CD8-positive, alpha-beta memory T cell (primary cell): ENCODE data around the gene XRCC5. TPM values are rescaled to one million over a fixed set of nuclear protein-coding genes. Genes with fewer than 3 reads are reported as not detected.

Source experiments
- CTCF ChIA-PET: fragments of 350-600 bp; sonication (Branson Sonifier 250); formaldehyde crosslinking; loops from one replicate; lab custom pipeline; 2021; ENCODE audit warnings: antibody characterized with exemption; lab: Charles Lee
- POLR2A ChIA-PET: fragments of 350-600 bp; sonication (Branson Sonifier 250); formaldehyde crosslinking; loops from one replicate; lab custom pipeline; 2021; ENCODE audit warnings: antibody characterized with exemption; lab: Charles Lee
- DNase-seq, 5 donors: peaks; one replicate each; pipeline versions ENCODE4 v3.0.0 to v3.0.0-alpha.2; 2020 to 2022; ENCODE audit warnings: mixed read lengths in 1 of 5
- H3K27ac ChIP-seq: one replicate; pipeline ENCODE4 v1.7.0; 2013; ENCODE audit warnings: low read depth, mild to moderate bottlenecking, low read length, moderate library complexity
- H3K27me3 ChIP-seq: 2 replicates; pipeline ENCODE4 v1.7.0; 2013; ENCODE audit warnings: low read length, mild to moderate bottlenecking; ENCODE audit not compliant: insufficient read depth, poor library complexity, severe bottlenecking
- H3K36me3 ChIP-seq: 2 replicates; pipeline ENCODE4 v1.7.0; 2013; ENCODE audit warnings: mild to moderate bottlenecking, low read length, moderate library complexity; ENCODE audit not compliant: insufficient read depth
- H3K4me1 ChIP-seq: 2 replicates; pipeline ENCODE4 v1.7.0; 2013; ENCODE audit warnings: mild to moderate bottlenecking, low read length, moderate library complexity; ENCODE audit not compliant: insufficient read depth
- H3K4me3 ChIP-seq: 2 replicates; pipeline ENCODE4 v1.7.0; 2013; ENCODE audit warnings: mild to moderate bottlenecking, low read length
- H3K9me3 ChIP-seq: 2 replicates; pipeline ENCODE4 v1.7.0; 2013; ENCODE audit warnings: mild to moderate bottlenecking, low read length
- H3K27ac Mint-ChIP-seq, 8 donors: one replicate each; pipeline ENCODE4 v1.8.0; 2020 to 2021; ENCODE audit warnings: mixed read lengths in 8 of 8, mild to moderate bottlenecking in 6 of 8, inconsistent platforms in 3 of 8, moderate library complexity in 3 of 8
- H3K27me3 Mint-ChIP-seq, 2 donors: one replicate each; pipeline ENCODE4 v1.8.0; 2020 to 2021; ENCODE audit warnings: mixed read lengths in 2 of 2, mild to moderate bottlenecking in 1 of 2, moderate library complexity in 1 of 2
- H3K36me3 Mint-ChIP-seq, 3 donors: one replicate each; pipeline ENCODE4 v1.8.0; 2020 to 2021; ENCODE audit warnings: mixed read lengths in 3 of 3, inconsistent platforms in 1 of 3, mild to moderate bottlenecking in 1 of 3
- H3K4me1 Mint-ChIP-seq, 3 donors: one replicate each; pipeline ENCODE4 v1.8.0; 2020 to 2021; ENCODE audit warnings: mixed read lengths in 3 of 3, inconsistent platforms in 1 of 3, mild to moderate bottlenecking in 1 of 3
- H3K4me3 Mint-ChIP-seq, 7 donors: one replicate each; pipeline ENCODE4 v1.8.0; 2020 to 2021; ENCODE audit warnings: mixed read lengths in 7 of 7, mild to moderate bottlenecking in 6 of 7, moderate library complexity in 4 of 7, inconsistent platforms in 2 of 7
- H3K9me3 Mint-ChIP-seq, 5 donors: one replicate each; pipeline ENCODE4 v1.8.0; 2020 to 2022; ENCODE audit warnings: mixed read lengths in 5 of 5, mild to moderate bottlenecking in 3 of 5, moderate library complexity in 2 of 5, inconsistent platforms in 1 of 5
- polyA plus RNA-seq: library from polyadenylated mRNA; unstranded; fragments of 300-500 nt; fragmentation: Illumina TruSeq; gene quantifications from one replicate; pipeline ENCODE4 v1.2.3, GENCODE V29; 2021
- total RNA-seq, 2 experiments: library from RNA; stranded (reverse); gene quantifications; one replicate each; pipeline ENCODE4 v1.2.3, GENCODE V29; 2021

Gene XRCC5
- total and polyA plus RNA-seq, 3 experiments from 2014 or later, result 306 to 643 (median 612) TPM

DNA sequence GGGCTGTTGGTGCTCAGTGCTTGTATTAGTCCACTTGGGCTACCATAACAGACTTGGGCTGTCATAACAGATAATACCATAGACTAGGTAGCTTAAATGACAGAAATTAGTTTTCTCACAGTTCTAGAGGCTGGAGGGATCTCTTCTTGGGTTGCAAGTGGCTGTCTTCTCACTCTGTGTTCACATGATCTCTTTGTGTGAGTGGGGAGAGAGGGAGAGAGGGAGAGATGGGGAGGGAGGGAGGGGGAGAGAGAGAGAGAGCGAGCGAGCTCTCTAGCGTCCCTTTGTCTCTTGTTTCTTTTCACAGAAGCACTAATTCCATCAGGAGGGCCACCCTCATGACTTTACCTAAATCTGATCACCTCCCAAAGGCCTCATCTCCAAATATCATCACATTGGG lies 4.5 kb upstream of the XRCC5 start:
- H3K4me1 ChIP-seq, result peaks cover 7% of the 10 kb centered on the region
- CTCF ChIA-PET, result no interaction called here
- no peaks in the 10 kb centered on the region for H3K9me3 ChIP-seq
- no peak overlapping the region for H3K4me3 Mint-ChIP-seq
- H3K9me3 Mint-ChIP-seq, result no peaks in the 10 kb centered on the region
- peaks cover 10 to 16% (median 16%) of the 10 kb centered on the region in 3 donors for H3K4me1 Mint-ChIP-seq
- POLR2A ChIA-PET, result no interaction called here
- DNase-seq, result no peak
- peaks cover 0 to 6% of the 10 kb centered on the region in 2 donors for H3K27me3 Mint-ChIP-seq
- H3K27ac Mint-ChIP-seq, result no peak overlapping the region
- H3K27me3 ChIP-seq, result no peaks in the 10 kb centered on the region
- H3K36me3 ChIP-seq, result no peaks in the 10 kb centered on the region
- no peak overlapping the region for H3K27ac ChIP-seq
- H3K36me3 Mint-ChIP-seq, result peaks cover 0 to 14% (median 14%) of the 10 kb centered on the region in 3 donors
- H3K4me3 ChIP-seq, result no peak overlapping the region

DNA sequence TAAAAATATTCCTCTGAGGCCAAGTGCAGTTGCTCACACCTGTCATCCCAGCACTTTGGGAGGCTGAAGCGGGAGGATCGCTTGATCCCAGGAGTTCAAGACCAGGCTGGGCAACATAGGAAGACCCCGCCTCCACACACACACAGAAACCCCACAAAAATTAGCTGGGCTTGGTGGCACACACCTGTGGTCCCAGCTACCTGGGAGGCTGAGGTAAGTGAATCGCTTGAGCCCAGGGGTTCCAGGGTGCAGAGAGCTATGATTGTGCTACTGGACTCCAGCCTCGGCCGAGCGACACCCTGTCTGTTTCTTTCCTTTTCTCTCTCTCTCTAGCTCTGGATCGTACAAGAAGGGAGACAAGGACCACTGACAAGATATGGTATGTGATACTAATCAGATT lies 1.8 kb upstream of the XRCC5 start:
- no peaks in the 10 kb centered on the region for H3K9me3 Mint-ChIP-seq
- H3K27ac Mint-ChIP-seq, result peak overlapping the region in 4 of 8 donors; percentile 18 to 98 (median 40)
- ChIA-PET POLR2A (interaction anchor here (1.0 kb wide), 1 partner anchor 24 kb away, joined by 4 read pairs; no protein-coding TSS in a partner anchor), CTCF (interaction anchor here (1.4 to 4.7 kb wide), 2 partner anchors 48 to 73 kb away, joined by 5 to 27 read pairs; no protein-coding TSS in a partner anchor)
- H3K4me3 Mint-ChIP-seq, result peak overlapping the region in 3 of 7 donors; percentile 20 to 98 (median 23)
- Histone ChIP-seq H3K36me3 (peaks cover 18% of the 10 kb centered on the region), H3K9me3 (no peaks in the 10 kb centered on the region), H3K27ac (no peak overlapping the region), H3K4me3 (no peak overlapping the region), H3K4me1 (peaks cover 33% of the 10 kb centered on the region), H3K27me3 (no peaks in the 10 kb centered on the region)
- H3K36me3 Mint-ChIP-seq, result peaks cover 4 to 33% (median 11%) of the 10 kb centered on the region in 3 donors
- peaks cover 0 to 6% of the 10 kb centered on the region in 2 donors for H3K27me3 Mint-ChIP-seq
- peaks cover 31 to 42% (median 42%) of the 10 kb centered on the region in 3 donors for H3K4me1 Mint-ChIP-seq
- no peak for DNase-seq

GRCh38 chr2:216107760-216108159 lies 1.4 kb upstream of the XRCC5 start:
- H3K36me3 Mint-ChIP-seq, result peaks cover 4 to 37% (median 11%) of the 10 kb centered on the region in 3 donors
- no peak for DNase-seq
- no peak overlapping the region for H3K4me3 ChIP-seq
- no peak overlapping the region for H3K27ac ChIP-seq
- H3K9me3 Mint-ChIP-seq, result no peaks in the 10 kb centered on the region
- no peaks in the 10 kb centered on the region for H3K27me3 ChIP-seq
- H3K27ac Mint-ChIP-seq, result peak overlapping the region in 4 of 8 donors; percentile 18 to 98 (median 38)
- H3K4me1 ChIP-seq, result peaks cover 38% of the 10 kb centered on the region
- H3K27me3 Mint-ChIP-seq, result peaks cover 0 to 6% of the 10 kb centered on the region in 2 donors
- H3K9me3 ChIP-seq, result no peaks in the 10 kb centered on the region
- peaks cover 22% of the 10 kb centered on the region for H3K36me3 ChIP-seq
- peaks cover 35 to 47% (median 46%) of the 10 kb centered on the region in 3 donors for H3K4me1 Mint-ChIP-seq
- POLR2A ChIA-PET, result no interaction called here
- CTCF ChIA-PET, result interaction anchor here (1.4 to 4.7 kb wide), 4 partner anchors 24 to 74 kb away, joined by 5 to 27 read pairs (median 10); no protein-coding TSS in a partner anchor
- H3K4me3 Mint-ChIP-seq, result peak overlapping the region in 5 of 7 donors; percentile 20 to 98 (median 28)

- Mint-ChIP-seq H3K27me3 (peaks cover 0 to 6% of the 10 kb centered on the region in 2 donors), H3K36me3 (peaks cover 4 to 44% (median 15%) of the 10 kb centered on the region in 3 donors), H3K27ac (peak overlapping the region; percentile 98 to 100 (median 100)), H3K4me3 (peak overlapping the region; percentile 98 to 100 (median 100)), H3K4me1 (peaks cover 42 to 54% (median 53%) of the 10 kb centered on the region in 3 donors), H3K9me3 (no peaks in the 10 kb centered on the region)
- Histone ChIP-seq H3K27ac (peak overlapping the region; percentile 4), H3K36me3 (peaks cover 29% of the 10 kb centered on the region), H3K27me3 (no peaks in the 10 kb centered on the region), H3K4me1 (peaks cover 42% of the 10 kb centered on the region), H3K4me3 (no peak overlapping the region), H3K9me3 (no peaks in the 10 kb centered on the region)
- ChIA-PET CTCF (interaction anchor here (1.0 to 4.7 kb wide), 6 partner anchors 25 to 85 kb away, joined by 4 to 27 read pairs (median 9); partner anchors contain the start of genes PECR and TMEM169), POLR2A (interaction anchor here (0.6 to 3.8 kb wide), 4 partner anchors 27 to 92 kb away, joined by 3 to 21 read pairs (median 3); partner anchors contain the start of genes PECR and TMEM169)
- DNase-seq, result no peak
Measured at GRCh38 chr2:216108310-216108966, 710 bp upstream of the XRCC5 start.

DNA sequence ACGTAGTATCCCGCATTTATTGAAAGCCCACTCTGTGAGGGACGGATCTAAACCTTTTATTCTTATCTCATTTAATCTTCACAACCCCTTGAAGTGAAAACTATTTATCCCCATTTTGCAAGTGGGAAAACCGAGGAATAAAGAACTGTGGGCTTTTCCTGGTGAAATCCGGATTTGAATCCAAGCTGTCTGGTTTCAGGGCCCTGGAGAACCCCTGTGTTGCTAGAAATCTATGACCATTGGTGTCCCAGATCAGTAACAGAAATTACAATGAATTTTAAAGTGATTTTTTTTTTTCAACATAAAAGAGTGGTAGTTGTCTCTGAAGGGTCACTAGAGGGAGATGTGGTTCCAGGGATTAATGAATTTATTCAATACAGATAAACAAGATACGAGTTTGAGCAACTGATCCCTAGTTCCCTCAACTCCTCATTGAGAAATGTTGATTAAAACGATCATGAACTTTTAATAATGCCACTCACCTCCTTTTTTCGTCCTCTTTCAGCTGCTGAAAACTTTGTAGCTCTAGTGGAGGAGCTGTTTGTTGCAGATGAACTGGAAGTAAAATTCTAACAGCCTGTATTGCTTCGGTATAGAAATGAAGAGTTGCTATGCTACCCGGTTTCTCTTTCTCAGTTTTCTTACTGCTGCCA lies 940 bp downstream of the XRCC5 start:
- H3K27me3 ChIP-seq, result no peaks in the 10 kb centered on the region
- H3K36me3 ChIP-seq, result peaks cover 40% of the 10 kb centered on the region
- Mint-ChIP-seq H3K4me1 (peaks cover 58 to 70% (median 70%) of the 10 kb centered on the region in 3 donors), H3K27ac (peak overlapping the region; percentile 98 to 100 (median 100)), H3K9me3 (peaks cover 0 to 2% (median 0%) of the 10 kb centered on the region in 5 donors), H3K27me3 (peaks cover 0 to 8% of the 10 kb centered on the region in 2 donors), H3K36me3 (peaks cover 10 to 60% (median 22%) of the 10 kb centered on the region in 3 donors), H3K4me3 (peak overlapping the region; percentile 98 to 100 (median 100))
- H3K27ac ChIP-seq, result peak overlapping the region; percentile 93
- CTCF ChIA-PET, result interaction anchor here (1.0 to 4.7 kb wide), 9 partner anchors 12 to 294 kb away, joined by 3 to 27 read pairs (median 8); partner anchors contain the start of genes PECR and TMEM169
- peaks cover 56% of the 10 kb centered on the region for H3K4me1 ChIP-seq
- peak overlapping the region; percentile 97 for H3K4me3 ChIP-seq
- DNase-seq, result peak in 2 of 5 donors; percentile 14 to 36
- POLR2A ChIA-PET, result interaction anchor here (0.7 to 3.8 kb wide), 5 partner anchors 19 to 274 kb away, joined by 3 to 21 read pairs (median 3); partner anchors contain the start of genes PECR and TMEM169
- H3K9me3 ChIP-seq, result no peaks in the 10 kb centered on the region

GRCh38 chr2:216110620-216111019 lies 1.5 kb downstream of the XRCC5 start:
- Mint-ChIP-seq H3K27ac (peak overlapping the region in 7 of 8 donors; percentile 98 to 100 (median 100)), H3K9me3 (peaks cover 0 to 2% (median 0%) of the 10 kb centered on the region in 5 donors), H3K4me3 (peak overlapping the region; percentile 98 to 100 (median 100)), H3K27me3 (peaks cover 0 to 5% of the 10 kb centered on the region in 2 donors), H3K36me3 (peaks cover 10 to 63% (median 23%) of the 10 kb centered on the region in 3 donors), H3K4me1 (peaks cover 63 to 75% (median 75%) of the 10 kb centered on the region in 3 donors)
- H3K4me1 ChIP-seq, result peaks cover 61% of the 10 kb centered on the region
- no peaks in the 10 kb centered on the region for H3K27me3 ChIP-seq
- H3K4me3 ChIP-seq, result peak overlapping the region; percentile 97
- peak overlapping the region; percentile 93 for H3K27ac ChIP-seq
- DNase-seq, result no peak
- ChIA-PET CTCF (interaction anchor here (1.0 to 4.7 kb wide), 8 partner anchors 11 to 294 kb away, joined by 3 to 27 read pairs (median 6); partner anchors contain the start of genes PECR and TMEM169), POLR2A (interaction anchor here (0.7 to 3.8 kb wide), 3 partner anchors 29 to 274 kb away, joined by 3 to 21 read pairs (median 3); partner anchors contain the start of genes PECR and TMEM169)
- no peaks in the 10 kb centered on the region for H3K9me3 ChIP-seq
- peaks cover 40% of the 10 kb centered on the region for H3K36me3 ChIP-seq

DNA sequence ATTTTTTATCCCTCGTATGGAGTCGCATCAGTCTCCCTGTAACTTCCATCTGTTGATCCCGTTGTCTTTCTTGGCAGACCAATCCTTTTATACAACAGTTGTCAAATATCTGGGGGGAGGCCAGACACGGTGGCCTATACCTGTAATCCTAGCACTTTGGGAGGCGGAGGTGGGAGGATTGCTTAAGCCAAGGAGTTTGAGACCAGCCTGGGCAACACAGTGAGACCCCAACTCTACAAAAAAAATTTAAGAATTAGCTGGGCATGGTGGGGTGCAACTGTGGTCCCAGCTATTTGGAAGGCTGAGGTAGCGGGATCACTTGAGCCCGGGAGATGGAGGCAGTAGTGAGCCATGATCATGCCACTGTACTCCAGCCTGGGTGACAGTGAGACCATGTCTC lies 2.0 kb downstream of the XRCC5 start:
- H3K4me1 Mint-ChIP-seq, result peaks cover 67 to 80% (median 80%) of the 10 kb centered on the region in 3 donors
- Histone ChIP-seq H3K9me3 (no peaks in the 10 kb centered on the region), H3K27me3 (no peaks in the 10 kb centered on the region), H3K4me1 (peaks cover 66% of the 10 kb centered on the region), H3K36me3 (peaks cover 41% of the 10 kb centered on the region), H3K27ac (no peak overlapping the region), H3K4me3 (no peak overlapping the region)
- peak overlapping the region in 7 of 8 donors; percentile 44 to 100 (median 98) for H3K27ac Mint-ChIP-seq
- POLR2A ChIA-PET, result interaction anchor here (3.8 kb wide), 1 partner anchor 29 kb away, joined by 21 read pairs; the partner anchor contains the start of genes PECR and TMEM169
- DNase-seq, result no peak
- peaks cover 10 to 65% (median 23%) of the 10 kb centered on the region in 3 donors for H3K36me3 Mint-ChIP-seq
- peak overlapping the region in 6 of 7 donors; percentile 65 to 100 (median 99) for H3K4me3 Mint-ChIP-seq
- peaks cover 0 to 2% (median 0%) of the 10 kb centered on the region in 5 donors for H3K9me3 Mint-ChIP-seq
- CTCF ChIA-PET, result interaction anchor here (1.2 to 4.7 kb wide), 4 partner anchors 30 to 77 kb away, joined by 4 to 27 read pairs (median 8); partner anchors contain the start of genes PECR and TMEM169
- H3K27me3 Mint-ChIP-seq, result peaks cover 0 to 5% of the 10 kb centered on the region in 2 donors
